Spinal cord (tissue), 10 donors: ENCODE measurements around the gene STX16. TPM values are rescaled to one million over a fixed set of nuclear protein-coding genes. Genes with fewer than 3 reads are reported as not detected.

Source experiments
- DNase-seq, 6 donors: peaks; one replicate each; pipeline versions ENCODE4 v3.0.0 to v3.0.0-alpha.2; 2013 to 2015; ENCODE audit warnings: low spot score in 6 of 6, low read depth in 4 of 6
- H3K27ac ChIP-seq: one replicate; pipeline ENCODE4 v1.5.1; 2013; ENCODE audit warnings: low read depth, low read length, control low read depth
- H3K27me3 ChIP-seq: one replicate; pipeline ENCODE4 v1.6.1; 2013; ENCODE audit warnings: low read length; ENCODE audit not compliant: control insufficient read depth, insufficient read depth
- H3K36me3 ChIP-seq: one replicate; pipeline ENCODE4 v1.6.1; 2013; ENCODE audit warnings: low read length; ENCODE audit not compliant: control insufficient read depth, insufficient read depth
- H3K4me1 ChIP-seq: one replicate; pipeline ENCODE4 v1.6.1; 2013; ENCODE audit warnings: low read length; ENCODE audit not compliant: control insufficient read depth, insufficient read depth
- H3K4me3 ChIP-seq: one replicate; pipeline ENCODE4 v1.5.1; 2013; ENCODE audit warnings: low read depth, low read length, control low read depth
- H3K9me3 ChIP-seq: one replicate; pipeline ENCODE4 v1.6.1; 2013; ENCODE audit warnings: low read length; ENCODE audit not compliant: control insufficient read depth, insufficient read depth
- WGBS: methylation state at CpG from one replicate; pipeline ENCODE4 v1.1.5; 2013; ENCODE audit warnings: missing lambda C conversion rate; ENCODE audit not compliant: insufficient coverage; 5-methylcytosine and 5-hydroxymethylcytosine counted together
- polyA plus RNA-seq, 2 donors: library from polyadenylated mRNA; unstranded; fragments of 120-200 nt; gene quantifications; one replicate each; pipeline ENCODE4 v1.2.1, GENCODE V29; 2013; ENCODE audit not compliant: insufficient read length in 2 of 2
- total RNA-seq, 2 donors: library from RNA; depleted of rRNA in 1 of 2; stranded (reverse); fragments of 120-200 nt in 1 of 2; fragments of >200 nt in 1 of 2; gene quantifications; one replicate each; pipeline versions ENCODE4 v1.2.3 to v1.2.4, GENCODE V29; 2013 to 2014
- donor health status: healthy.

STX16 gene
- total and polyA plus RNA-seq, 4 donors: 35.7 to 65.0 (median 49.8) TPM

- H3K4me1 ChIP-seq: peaks cover 18% of the 10 kb centered on the region
- H3K27ac ChIP-seq: no peak overlapping the region
Observed at GRCh38 chr20:58626051-58626450, 25.0 kb upstream of the STX16 start.

GRCh38 chr20:58627212-58628072 lies 23.6 kb upstream of the STX16 start:
- Histone ChIP-seq H3K27me3 (no peaks in the 10 kb centered on the region), H3K4me1 (peaks cover 22% of the 10 kb centered on the region), H3K4me3 (no peak overlapping the region), H3K9me3 (no peaks in the 10 kb centered on the region), H3K36me3 (no peaks in the 10 kb centered on the region), H3K27ac (no peak overlapping the region)
- WGBS: 97% methylated on average over 9 of the region's 11 CpGs
- DNase-seq: no peak

More at GRCh38 chr20:58626051-58626450, 25.0 kb upstream of the STX16 start:
- H3K9me3 ChIP-seq: no peaks in the 10 kb centered on the region
- H3K27me3 ChIP-seq: no peaks in the 10 kb centered on the region
- WGBS: 77% methylated on average over 3 of the region's 4 CpGs
- H3K4me3 ChIP-seq: no peak overlapping the region
- DNase-seq: no peak
- no peaks in the 10 kb centered on the region for H3K36me3 ChIP-seq

GRCh38 chr20:58628491-58629214 lies 22.4 kb upstream of the STX16 start:
- H3K4me1 ChIP-seq: peaks cover 22% of the 10 kb centered on the region
- WGBS: 81% methylated on average over 7 of the region's 11 CpGs
- H3K9me3 ChIP-seq: no peaks in the 10 kb centered on the region
- no peak for DNase-seq
- H3K27me3 ChIP-seq: no peaks in the 10 kb centered on the region
- no peaks in the 10 kb centered on the region for H3K36me3 ChIP-seq
- no peak overlapping the region for H3K4me3 ChIP-seq
- no peak overlapping the region for H3K27ac ChIP-seq

GRCh38 chr20:58629215-58629580 lies 21.9 kb upstream of the STX16 start:
- no peaks in the 10 kb centered on the region for H3K36me3 ChIP-seq
- H3K27ac ChIP-seq: no peak overlapping the region
- WGBS: 80% methylated on average over 1 of the region's 1 CpG
- no peaks in the 10 kb centered on the region for H3K9me3 ChIP-seq
- no peak for DNase-seq
- H3K4me1 ChIP-seq: peaks cover 20% of the 10 kb centered on the region
- no peak overlapping the region for H3K4me3 ChIP-seq
- no peaks in the 10 kb centered on the region for H3K27me3 ChIP-seq

GRCh38 chr20:58630063-58630462 lies 21.0 kb upstream of the STX16 start:
- Histone ChIP-seq H3K9me3 (no peaks in the 10 kb centered on the region), H3K36me3 (no peaks in the 10 kb centered on the region), H3K27me3 (no peaks in the 10 kb centered on the region), H3K27ac (no peak overlapping the region), H3K4me3 (no peak overlapping the region), H3K4me1 (peaks cover 25% of the 10 kb centered on the region)
- no peak for DNase-seq
- 33% methylated on average over 4 of the region's 4 CpGs for WGBS

GRCh38 chr20:58633161-58634053 lies 17.7 kb upstream of the STX16 start:
- no peak overlapping the region for H3K4me3 ChIP-seq
- no peaks in the 10 kb centered on the region for H3K36me3 ChIP-seq
- 92% methylated on average over 6 of the region's 10 CpGs for WGBS
- H3K27me3 ChIP-seq: no peaks in the 10 kb centered on the region
- peak overlapping the region; percentile 90 for H3K27ac ChIP-seq
- H3K9me3 ChIP-seq: no peaks in the 10 kb centered on the region
- no peak for DNase-seq
- peaks cover 44% of the 10 kb centered on the region for H3K4me1 ChIP-seq

- H3K27ac ChIP-seq: peak overlapping the region; percentile 90
- H3K9me3 ChIP-seq: no peaks in the 10 kb centered on the region
- H3K4me1 ChIP-seq: peaks cover 38% of the 10 kb centered on the region
- DNase-seq: peak in 1 of 6 donors; percentile 36
- H3K27me3 ChIP-seq: no peaks in the 10 kb centered on the region
- WGBS: 82% methylated on average over 17 of the region's 17 CpGs
- H3K4me3 ChIP-seq: no peak overlapping the region
- no peaks in the 10 kb centered on the region for H3K36me3 ChIP-seq
Observed at GRCh38 chr20:58634059-58634458, 17.0 kb upstream of the STX16 start.

- H3K4me3 ChIP-seq: no peak overlapping the region
- 69% methylated on average over 24 of the region's 26 CpGs for WGBS
- peak in 2 of 6 donors; percentile 43 to 53 for DNase-seq
- H3K36me3 ChIP-seq: no peaks in the 10 kb centered on the region
- no peaks in the 10 kb centered on the region for H3K27me3 ChIP-seq
- H3K27ac ChIP-seq: peak overlapping the region; percentile 90
- H3K9me3 ChIP-seq: no peaks in the 10 kb centered on the region
- H3K4me1 ChIP-seq: peaks cover 36% of the 10 kb centered on the region
Observed at GRCh38 chr20:58634521-58635278, 16.4 kb upstream of the STX16 start.

- Histone ChIP-seq H3K36me3 (no peaks in the 10 kb centered on the region), H3K9me3 (no peaks in the 10 kb centered on the region), H3K27me3 (no peaks in the 10 kb centered on the region), H3K4me3 (no peak overlapping the region), H3K4me1 (peaks cover 36% of the 10 kb centered on the region), H3K27ac (peak overlapping the region; percentile 90)
- WGBS: 63% methylated on average over 11 of the region's 11 CpGs
- DNase-seq: no peak
Observed at GRCh38 chr20:58635279-58635665, 15.8 kb upstream of the STX16 start.
